ENCODE measurements around the gene ANK3. TPM values are rescaled to one million over a fixed set of nuclear protein-coding genes. Genes with fewer than 3 reads are reported as not detected.

Gene ANK3
- total RNA-seq, 1 donor from 2014 or later = 87.6 TPM

GRCh38 chr10:60188548-60188947, 201.1 kb downstream of the ANK3 start:
- Mint-ChIP-seq H3K27me3 (no peaks in the 10 kb centered on the region), H3K4me1 (ENCODE audit: low read depth) (peaks cover 1% of the 10 kb centered on the region), H3K4me3 (ENCODE audit: low read depth) (no peak overlapping the region), H3K9me3 (ENCODE audit: low read depth) (peaks cover 10% of the 10 kb centered on the region), H3K27ac (no peak overlapping the region), H3K36me3 (ENCODE audit: insufficient read depth) (peaks cover 14% of the 10 kb centered on the region)
- DNase-seq (ENCODE audit: low spot score, unreplicated experiment) = no peak
- TF ChIP-seq CTCF (IDR thresholded peaks at IDR 0.05; ENCODE audit: unreplicated experiment) = no peak

GRCh38 chr10:60187691-60188090, 202.0 kb downstream of the ANK3 start:
- H3K9me3 Mint-ChIP-seq (ENCODE audit: low read depth) = peaks cover 10% of the 10 kb centered on the region
- no peak overlapping the region for H3K4me3 Mint-ChIP-seq (ENCODE audit: low read depth)

GRCh38 chr10:60186315-60187071, 203.2 kb downstream of the ANK3 start:
- H3K36me3 Mint-ChIP-seq (ENCODE audit: insufficient read depth) = peaks cover 11% of the 10 kb centered on the region
- H3K9me3 Mint-ChIP-seq (ENCODE audit: low read depth) = peaks cover 10% of the 10 kb centered on the region
- no peak overlapping the region for H3K4me3 Mint-ChIP-seq (ENCODE audit: low read depth)
- TF ChIP-seq CTCF (IDR thresholded peaks at IDR 0.05; ENCODE audit: unreplicated experiment) = no peak
- H3K27me3 Mint-ChIP-seq = no peaks in the 10 kb centered on the region
- H3K4me1 Mint-ChIP-seq (ENCODE audit: low read depth) = peaks cover 1% of the 10 kb centered on the region
- no peak overlapping the region for H3K27ac Mint-ChIP-seq
- DNase-seq (ENCODE audit: low spot score, unreplicated experiment) = no peak

More at GRCh38 chr10:60187691-60188090, 202.0 kb downstream of the ANK3 start:
- DNase-seq (ENCODE audit: low spot score, unreplicated experiment) = no peak
- no peak for TF ChIP-seq CTCF (IDR thresholded peaks at IDR 0.05; ENCODE audit: unreplicated experiment)
- H3K27ac Mint-ChIP-seq = no peak overlapping the region
- H3K4me1 Mint-ChIP-seq (ENCODE audit: low read depth) = peaks cover 1% of the 10 kb centered on the region
- H3K27me3 Mint-ChIP-seq = no peaks in the 10 kb centered on the region
- H3K36me3 Mint-ChIP-seq (ENCODE audit: insufficient read depth) = peaks cover 12% of the 10 kb centered on the region

- peaks cover 5% of the 10 kb centered on the region for H3K36me3 Mint-ChIP-seq (ENCODE audit: insufficient read depth)
- no peak for DNase-seq (ENCODE audit: low spot score, unreplicated experiment)
- no peak overlapping the region for H3K27ac Mint-ChIP-seq
- TF ChIP-seq CTCF (IDR thresholded peaks at IDR 0.05; ENCODE audit: unreplicated experiment) = no peak
- peaks cover under 1% of the 10 kb centered on the region for H3K9me3 Mint-ChIP-seq (ENCODE audit: low read depth)
- no peak overlapping the region for H3K4me3 Mint-ChIP-seq (ENCODE audit: low read depth)
- peaks cover 1% of the 10 kb centered on the region for H3K4me1 Mint-ChIP-seq (ENCODE audit: low read depth)
- no peaks in the 10 kb centered on the region for H3K27me3 Mint-ChIP-seq
These were observed 204.3 kb downstream of the ANK3 start for GRCh38 chr10:60185421-60185820.

- H3K4me1 Mint-ChIP-seq (ENCODE audit: low read depth) = no peaks in the 10 kb centered on the region
- no peak overlapping the region for H3K4me3 Mint-ChIP-seq (ENCODE audit: low read depth)
- no peak for TF ChIP-seq CTCF (IDR thresholded peaks at IDR 0.05; ENCODE audit: unreplicated experiment)
- no peaks in the 10 kb centered on the region for H3K27me3 Mint-ChIP-seq
- no peak for DNase-seq (ENCODE audit: low spot score, unreplicated experiment)
- H3K36me3 Mint-ChIP-seq (ENCODE audit: insufficient read depth) = peaks cover 5% of the 10 kb centered on the region
- no peaks in the 10 kb centered on the region for H3K9me3 Mint-ChIP-seq (ENCODE audit: low read depth)
- H3K27ac Mint-ChIP-seq = no peak overlapping the region
These were observed 207.0 kb downstream of the ANK3 start for GRCh38 chr10:60182691-60183090.
